ENCODE data around the gene AVPR2.

The AVPR2 gene

GRCh38 chrX:153934762-153935325, 30.4 kb downstream of the AVPR2 start, which contains the start of gene NAA10:
Gene NAA10, minus strand, starts transcription at chrX:153935037. Its CDS starts 133 bp downstream, at chrX:153934904.
- DNase-seq, result peak; percentile 56

GRCh38 chrX:153935326-153935851, 30.9 kb downstream of the AVPR2 start:
- DNase-seq, result no peak

GRCh38 chrX:153937056-153937455, 32.6 kb downstream of the AVPR2 start:
- DNase-seq, result no peak

- DNase-seq, result no peak
Measured at GRCh38 chrX:153938226-153938786, 33.8 kb downstream of the AVPR2 start.

GRCh38 chrX:153939573-153939972, 35.1 kb downstream of the AVPR2 start:
- DNase-seq, result no peak

- no peak for DNase-seq
Measured at GRCh38 chrX:153941336-153942252, 37.1 kb downstream of the AVPR2 start.

- DNase-seq, result no peak
Measured at GRCh38 chrX:153944140-153944799, 39.8 kb downstream of the AVPR2 start, which contains the start of gene RENBP. Gene RENBP, minus strand, starts transcription at chrX:153944643. Its CDS starts 33 bp downstream, at chrX:153944610.

- no peak for DNase-seq
Measured at GRCh38 chrX:153944800-153945150, 40.3 kb downstream of the AVPR2 start.

GRCh38 chrX:153945956-153946943, 41.8 kb downstream of the AVPR2 start:
- no peak for DNase-seq

GRCh38 chrX:153947009-153947769, 42.7 kb downstream of the AVPR2 start:
- peak; percentile 34 for DNase-seq

- DNase-seq, result no peak
Measured at GRCh38 chrX:153948002-153948466, 43.6 kb downstream of the AVPR2 start.

- no peak for DNase-seq
Measured at GRCh38 chrX:153948847-153949805, 44.7 kb downstream of the AVPR2 start.

GRCh38 chrX:153950127-153950526, 45.7 kb downstream of the AVPR2 start:
- no peak for DNase-seq

GRCh38 chrX:153951683-153952372, 47.4 kb downstream of the AVPR2 start:
- no peak for DNase-seq

- DNase-seq, result no peak
Measured at GRCh38 chrX:153952373-153953026, 48.0 kb downstream of the AVPR2 start.

- peak; percentile 38 for DNase-seq
Measured at GRCh38 chrX:153953342-153953830, 48.9 kb downstream of the AVPR2 start.

- no peak for DNase-seq
Measured at GRCh38 chrX:153953892-153954557, 49.6 kb downstream of the AVPR2 start.

Data from activated gamma-delta T cell (primary cell).